ENCODE results near the gene CUBN.

Gene CUBN

GRCh38 chr10:16904639-16905061 lies 225.0 kb downstream of the CUBN start:
- no peak for DNase-seq

- no peak for DNase-seq
Observed at GRCh38 chr10:16904049-16904448, 225.6 kb downstream of the CUBN start.

- no peak for DNase-seq
Observed at GRCh38 chr10:16902606-16903005, 227.0 kb downstream of the CUBN start.

GRCh38 chr10:16901106-16901505 lies 228.5 kb downstream of the CUBN start:
- no peak for DNase-seq

GRCh38 chr10:16896993-16897392 lies 232.6 kb downstream of the CUBN start:
- DNase-seq: no peak

- no peak for DNase-seq
Observed at GRCh38 chr10:16894821-16895220, 234.8 kb downstream of the CUBN start.

GRCh38 chr10:16893664-16894063 lies 235.9 kb downstream of the CUBN start:
- no peak for DNase-seq

- DNase-seq: no peak
Observed at GRCh38 chr10:16891375-16892313, 238.0 kb downstream of the CUBN start.

- no peak for DNase-seq
Observed at GRCh38 chr10:16890691-16891090, 238.9 kb downstream of the CUBN start.

- no peak for DNase-seq
Observed at GRCh38 chr10:16887565-16887964, 242.0 kb downstream of the CUBN start.

- DNase-seq: no peak
Observed at GRCh38 chr10:16886031-16886430, 243.6 kb downstream of the CUBN start.

GRCh38 chr10:16884497-16884896 lies 245.1 kb downstream of the CUBN start:
- no peak for DNase-seq

GRCh38 chr10:16883084-16883483 lies 246.5 kb downstream of the CUBN start:
- DNase-seq: no peak

GRCh38 chr10:16870331-16870730 lies 259.3 kb downstream of the CUBN start:
- no peak for DNase-seq

GRCh38 chr10:16867990-16868389 lies 261.6 kb downstream of the CUBN start:
- no peak for DNase-seq

- no peak for DNase-seq
Observed at GRCh38 chr10:16867556-16867955, 262.1 kb downstream of the CUBN start.

- DNase-seq: no peak
Observed at GRCh38 chr10:16866541-16867275, 262.9 kb downstream of the CUBN start.

- DNase-seq: no peak
Observed at GRCh38 chr10:16865766-16866165, 263.8 kb downstream of the CUBN start.

- no peak for DNase-seq
Observed at GRCh38 chr10:16863766-16864165, 265.8 kb downstream of the CUBN start.

GRCh38 chr10:16857419-16857818 lies 272.2 kb downstream of the CUBN start:
- no peak for DNase-seq

- DNase-seq: no peak
Observed at GRCh38 chr10:16856567-16856966, 273.0 kb downstream of the CUBN start.

GRCh38 chr10:16856092-16856491 lies 273.5 kb downstream of the CUBN start:
- no peak for DNase-seq

GRCh38 chr10:16854623-16855022 lies 275.0 kb downstream of the CUBN start:
- DNase-seq: no peak

GRCh38 chr10:16853809-16854208 lies 275.8 kb downstream of the CUBN start:
- no peak for DNase-seq

Data from COR-L47 (cell line).